Left hindlimb (tissue), 1 donor: ENCODE results near the gene TMSB4X.
"Not testable (repeated sequence)": the region's sequence is repeated elsewhere in the genome, so short reads cannot be mapped to it uniquely, and the experiment has no call there.

Experiments
- DNase-seq: peaks from one replicate; pipeline ENCODE4 v3.0.0-alpha.2; 2018

TMSB4X gene

DNA sequence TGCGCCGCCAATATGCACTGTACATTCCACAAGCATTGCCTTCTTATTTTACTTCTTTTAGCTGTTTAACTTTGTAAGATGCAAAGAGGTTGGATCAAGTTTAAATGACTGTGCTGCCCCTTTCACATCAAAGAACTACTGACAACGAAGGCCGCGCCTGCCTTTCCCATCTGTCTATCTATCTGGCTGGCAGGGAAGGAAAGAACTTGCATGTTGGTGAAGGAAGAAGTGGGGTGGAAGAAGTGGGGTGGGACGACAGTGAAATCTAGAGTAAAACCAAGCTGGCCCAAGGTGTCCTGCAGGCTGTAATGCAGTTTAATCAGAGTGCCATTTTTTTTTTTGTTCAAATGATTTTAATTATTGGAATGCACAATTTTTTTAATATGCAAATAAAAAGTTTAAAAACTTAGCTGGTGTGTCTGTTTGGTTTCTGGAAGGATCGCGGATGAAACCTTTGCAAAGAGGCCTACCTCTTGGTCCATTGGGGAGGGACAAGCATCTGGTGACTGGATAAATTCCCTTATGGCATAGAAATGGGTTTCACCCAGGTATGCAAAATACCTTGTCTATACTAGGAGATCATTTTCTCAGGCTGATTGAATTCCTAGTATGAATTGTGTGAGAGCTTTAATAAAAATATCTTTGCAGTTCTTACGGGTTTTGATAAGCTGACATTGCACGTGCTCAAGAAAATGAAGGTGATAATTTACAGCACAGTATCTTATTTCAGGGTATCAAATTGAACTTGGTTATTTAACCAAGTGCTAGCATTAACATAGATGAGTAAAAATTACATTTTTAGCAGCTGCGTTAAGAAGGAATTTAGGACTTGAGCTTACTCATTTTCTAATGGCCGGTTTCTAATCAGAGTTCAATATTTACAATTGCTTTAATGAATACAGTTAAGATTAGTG is 2.2 kb downstream of the TMSB4X start:
- not testable (repeated sequence) for DNase-seq

DNA sequence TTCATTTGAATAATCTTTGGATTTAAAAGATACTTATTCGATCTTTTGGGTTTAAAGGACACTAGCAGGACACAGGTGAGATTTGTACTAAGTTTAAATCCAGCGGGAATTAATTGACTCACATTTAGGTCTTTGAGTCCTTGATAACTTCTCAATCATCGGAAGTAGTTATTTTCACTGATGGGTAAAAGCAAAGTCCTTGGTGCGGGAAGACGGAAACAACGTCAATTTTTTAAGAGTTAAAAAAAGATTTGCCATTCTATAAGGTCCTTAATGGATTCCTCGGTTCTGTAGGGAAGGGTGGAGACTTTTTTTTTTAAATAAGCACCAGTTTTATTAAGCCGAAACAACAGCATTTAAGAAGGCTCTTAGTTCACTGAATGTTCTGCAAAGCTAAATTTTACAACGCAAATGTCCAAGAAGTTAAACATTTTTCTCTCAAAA is 2.9 kb downstream of the TMSB4X start:
- DNase-seq: no peak

GRCh38 chrX:12978205-12979025 is 3.5 kb downstream of the TMSB4X start:
- no peak for DNase-seq

DNA sequence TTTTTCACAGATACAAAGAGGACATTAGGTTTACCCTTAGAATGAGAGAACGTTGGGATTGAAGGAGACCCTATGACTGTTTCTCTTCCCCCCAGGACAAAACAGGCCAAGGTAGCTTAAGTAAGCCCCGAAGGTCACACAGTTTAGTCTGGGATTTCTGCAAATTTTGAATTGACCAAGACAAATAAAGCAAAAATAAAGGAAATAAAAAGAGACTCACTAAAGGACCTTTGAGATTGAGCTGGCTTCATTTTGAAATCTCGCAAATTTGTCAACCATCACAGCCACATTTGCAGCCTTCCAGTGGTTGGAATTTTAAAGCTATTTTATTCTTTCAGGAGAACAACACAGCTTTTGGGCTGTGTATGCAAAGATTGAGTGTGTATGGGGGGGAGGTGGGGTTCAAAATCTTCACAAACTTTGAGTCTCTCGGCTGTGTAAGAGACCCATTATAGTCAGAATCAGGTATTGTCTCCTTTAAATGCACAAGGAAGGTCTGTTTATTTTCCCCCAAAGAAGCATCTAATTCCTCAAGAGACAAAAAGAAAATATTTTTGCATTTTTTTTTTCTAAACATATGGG is 4.2 kb downstream of the TMSB4X start:
- DNase-seq: no peak

GRCh38 chrX:12979616-12980015 is 4.7 kb downstream of the TMSB4X start:
- DNase-seq: no peak

- DNase-seq: not testable (repeated sequence)
These were observed 5.1 kb downstream of the TMSB4X start for GRCh38 chrX:12980039-12980438.

DNA sequence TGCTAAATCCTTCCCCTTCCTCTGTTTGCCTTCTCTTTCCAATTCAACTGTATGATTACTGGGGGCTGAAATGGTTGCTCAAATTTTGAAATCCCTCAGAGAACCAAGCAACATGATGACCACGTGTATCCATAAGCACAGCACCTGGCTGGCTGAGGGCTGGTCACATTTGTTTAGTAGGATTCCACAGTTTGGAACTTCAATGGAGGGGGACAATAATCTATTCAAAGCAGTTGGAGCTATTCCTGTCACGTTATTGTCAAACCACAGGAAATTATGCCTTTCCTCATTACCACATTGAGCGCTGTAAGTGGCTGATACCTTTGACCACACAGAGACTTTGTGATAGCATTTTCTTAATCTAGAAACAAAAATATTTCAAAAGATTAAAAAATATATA is 7.0 kb downstream of the TMSB4X start:
- no peak for DNase-seq

DNA sequence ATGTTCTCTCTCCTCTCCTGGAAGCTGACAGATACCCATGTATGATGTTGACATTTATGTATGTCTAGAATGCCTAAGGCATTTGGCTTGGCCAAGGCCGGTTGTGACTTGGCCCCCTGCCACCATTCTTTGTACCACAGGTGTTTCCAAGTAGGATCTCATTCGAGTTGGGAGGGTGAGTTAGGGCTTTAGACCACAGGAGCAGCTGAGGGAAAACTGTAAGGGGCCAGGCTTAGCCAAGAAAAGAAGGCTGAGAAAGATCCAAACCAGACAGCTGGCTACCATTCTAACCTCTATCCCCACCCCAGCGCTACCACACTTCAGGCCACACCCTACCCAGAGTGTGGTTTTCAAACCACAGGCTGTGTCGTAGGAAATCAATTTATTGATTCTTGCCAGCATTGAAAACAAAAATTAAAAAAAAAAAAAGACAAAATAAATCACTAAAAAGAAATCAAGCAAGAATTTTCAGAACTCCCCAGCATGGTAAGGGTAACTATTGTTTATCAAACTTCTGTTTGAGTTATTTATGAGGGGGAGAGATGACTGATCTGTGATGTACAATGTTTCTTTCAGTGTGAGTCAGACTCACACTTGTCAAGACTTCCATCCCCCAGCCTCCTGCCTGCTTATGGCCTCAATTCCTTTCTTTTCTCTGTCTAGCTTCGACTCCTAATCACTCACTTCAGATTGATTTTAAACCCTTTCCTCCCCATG is 9.9 kb downstream of the TMSB4X start:
- DNase-seq: peak; percentile 32

DNA sequence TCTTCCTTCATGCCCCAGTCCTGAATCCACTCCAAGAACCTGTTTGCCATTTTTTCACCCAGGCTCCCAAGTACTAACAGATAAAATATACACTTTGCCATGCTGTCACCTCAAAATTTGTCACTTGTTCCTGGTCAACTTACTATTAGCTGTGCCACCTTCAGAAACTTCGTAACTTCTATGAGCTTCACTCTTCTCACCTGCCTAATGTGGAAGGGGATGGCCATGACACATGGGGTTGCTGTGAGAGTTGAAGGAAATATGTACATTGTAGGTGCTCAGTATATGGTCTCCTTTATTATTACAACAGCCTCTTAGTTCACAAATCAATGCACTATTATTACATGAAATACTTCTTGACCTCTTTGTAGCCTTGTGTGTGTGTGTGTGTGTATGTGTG is 10.4 kb downstream of the TMSB4X start:
- DNase-seq: no peak

DNA sequence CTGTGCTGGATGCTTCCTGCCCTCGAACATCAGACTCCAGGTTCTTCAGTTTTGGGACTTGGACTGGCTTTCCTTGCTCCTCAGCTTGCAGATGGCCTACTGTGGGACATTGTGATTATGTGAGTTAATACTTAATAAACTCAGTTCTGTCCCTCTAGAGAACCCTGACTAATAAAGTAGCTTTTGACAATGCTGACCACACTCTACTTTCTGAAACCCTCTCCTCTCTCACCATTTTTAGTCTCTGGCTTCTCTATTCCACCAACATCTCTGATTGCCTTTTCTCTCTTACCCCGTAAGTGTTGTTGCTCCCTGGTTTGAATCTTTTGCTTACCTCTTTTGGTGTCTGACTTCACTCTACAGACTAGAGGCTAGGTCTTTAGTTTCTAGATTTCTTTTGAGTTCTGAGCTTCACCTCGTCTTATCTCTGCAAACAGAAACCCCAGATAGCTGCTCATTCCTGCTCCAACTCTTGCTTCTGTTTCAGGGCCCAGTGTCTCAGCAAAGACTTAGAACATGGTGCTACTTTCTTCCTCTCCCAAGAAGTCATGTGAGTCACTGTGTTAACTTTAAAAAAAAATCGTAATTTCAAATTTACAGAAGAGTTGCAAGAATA is 11.4 kb downstream of the TMSB4X start:
- DNase-seq: no peak

GRCh38 chrX:12986886-12987285 is 12.0 kb downstream of the TMSB4X start:
- no peak for DNase-seq

DNA sequence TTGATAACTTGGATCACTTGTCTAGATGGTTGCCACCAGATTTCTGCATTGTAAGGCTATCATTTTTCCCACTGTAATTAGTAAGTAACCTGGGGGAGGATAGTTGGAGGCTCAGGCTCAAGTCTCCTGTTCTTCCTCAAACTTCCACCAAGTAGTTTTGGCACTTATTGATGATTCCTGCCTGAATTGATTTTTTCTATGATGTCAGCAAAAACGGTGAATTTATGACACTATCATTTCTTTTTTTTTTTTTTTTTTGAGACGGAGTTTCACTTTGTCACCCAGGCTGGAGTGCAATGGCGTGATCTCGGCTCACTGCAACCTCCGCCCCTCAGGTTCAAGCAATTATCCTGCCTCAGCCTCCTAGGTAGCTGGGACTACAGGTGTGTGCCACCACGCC is 12.4 kb downstream of the TMSB4X start:
- DNase-seq: no peak

DNA sequence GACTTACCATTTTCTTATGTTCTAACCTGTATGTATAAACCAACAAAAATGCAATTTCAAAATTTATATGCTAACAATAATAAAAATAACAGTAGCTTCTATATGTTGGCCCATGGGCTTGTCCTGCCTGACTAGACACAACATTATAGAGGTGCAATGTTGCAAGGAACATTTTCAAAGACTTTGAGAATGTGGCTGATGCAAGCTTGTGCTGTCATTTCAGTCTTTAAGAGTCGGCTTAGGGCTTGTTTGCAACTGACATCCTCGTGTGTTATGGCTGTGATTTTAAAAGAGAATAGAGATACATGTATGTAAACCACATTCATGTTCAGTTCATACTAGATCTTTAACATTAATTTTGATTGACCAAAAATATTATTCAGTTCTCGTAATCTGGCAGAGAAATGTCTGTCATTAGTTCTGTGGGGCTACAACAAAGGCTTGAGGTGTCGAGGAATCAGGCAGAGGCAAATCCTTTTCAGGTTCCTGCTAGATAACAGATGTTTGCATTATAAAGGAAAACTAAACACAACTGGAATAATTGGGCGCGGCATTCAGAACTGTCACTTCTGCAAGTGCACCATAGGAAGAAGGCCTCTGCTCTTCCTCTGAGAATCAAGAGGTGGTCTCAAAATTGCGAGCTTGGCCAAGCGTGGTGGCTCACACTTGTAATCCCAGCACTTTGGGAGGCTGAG is 13.1 kb downstream of the TMSB4X start:
- DNase-seq: no peak

DNA sequence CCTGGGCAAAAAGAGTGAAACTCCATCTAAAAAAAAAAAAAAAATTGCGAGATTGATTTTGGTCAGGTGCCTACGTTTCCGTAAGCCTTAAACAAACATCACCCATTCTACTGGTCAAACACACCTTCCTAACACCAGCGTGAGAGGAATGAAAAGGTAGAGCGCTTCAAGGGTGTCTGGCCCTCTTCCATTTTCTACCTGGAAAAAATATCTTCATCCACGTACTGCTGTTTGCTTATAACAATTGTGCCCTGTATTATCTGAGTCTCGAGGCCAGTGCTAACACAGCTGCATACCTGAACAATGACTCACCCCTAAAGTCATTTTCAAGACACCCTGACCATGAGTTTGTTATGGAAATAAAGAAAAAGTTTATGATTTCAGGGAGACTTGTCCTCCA is 13.9 kb downstream of the TMSB4X start:
- no peak for DNase-seq

- DNase-seq: no peak
These were observed 14.6 kb downstream of the TMSB4X start for GRCh38 chrX:12989461-12989860.

- no peak for DNase-seq
These were observed 16.7 kb downstream of the TMSB4X start for GRCh38 chrX:12991575-12991974.

- DNase-seq: no peak
These were observed 17.7 kb downstream of the TMSB4X start for GRCh38 chrX:12992544-12993118.

- DNase-seq: no peak
These were observed 18.9 kb downstream of the TMSB4X start for GRCh38 chrX:12993826-12994225.

DNA sequence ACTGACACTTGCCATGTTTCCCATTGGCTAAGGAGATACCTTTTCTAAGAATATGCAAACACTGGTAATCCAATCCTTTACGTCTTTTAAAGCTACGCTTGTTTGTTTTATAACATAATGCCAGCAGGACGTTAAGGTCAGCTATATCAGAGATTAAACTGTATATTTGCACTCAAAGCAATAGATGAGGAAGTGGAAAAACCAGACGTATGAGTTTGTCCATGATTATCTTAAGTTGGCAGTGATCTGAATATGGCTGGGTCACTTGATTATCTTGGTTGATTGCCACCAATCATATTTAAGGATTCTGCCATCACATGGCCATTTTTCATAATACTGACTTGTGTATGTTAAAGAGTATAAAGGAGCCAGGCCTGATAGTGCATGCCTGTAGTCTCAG is 19.4 kb downstream of the TMSB4X start:
- DNase-seq: no peak

DNA sequence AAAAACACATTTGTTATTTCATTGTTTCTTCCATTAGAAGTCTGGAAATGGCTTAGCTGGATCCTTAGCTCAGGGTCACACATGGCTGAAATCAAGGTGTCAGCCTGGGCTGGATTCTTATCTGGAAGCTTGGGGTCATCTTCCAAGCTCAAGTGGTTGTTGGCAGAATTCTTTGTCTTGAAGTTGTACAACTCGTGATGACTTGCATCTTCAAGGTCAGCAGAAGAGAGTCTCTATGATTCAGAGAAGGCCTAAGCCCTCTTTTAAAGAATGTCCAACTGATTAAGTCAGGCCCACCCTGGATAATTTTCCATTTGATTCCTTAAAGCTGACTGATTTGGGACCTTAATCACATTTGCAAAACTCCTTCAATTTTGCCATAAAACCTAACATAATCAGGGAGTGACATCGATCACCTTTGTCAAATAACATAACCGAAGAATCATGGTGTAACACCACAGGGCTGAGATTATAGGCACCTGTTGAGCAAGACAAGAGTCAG is 22.1 kb downstream of the TMSB4X start:
- DNase-seq: no peak
